DMS53 treated with DMSO at 0.1 percent for 48 hours (cell line): ENCODE data around the gene UCP3.

Experiments
- DNase-seq: peaks from one replicate; lab custom pipeline; 2025; ENCODE audit not compliant: unreplicated experiment; lab: John Stamatoyannopoulos, UW

UCP3 gene

GRCh38 chr11:73980001-73980961 is 28.6 kb downstream of the UCP3 start:
- peak; percentile 98 for DNase-seq

GRCh38 chr11:73978576-73979086 is 30.3 kb downstream of the UCP3 start:
- no peak for DNase-seq

DNA sequence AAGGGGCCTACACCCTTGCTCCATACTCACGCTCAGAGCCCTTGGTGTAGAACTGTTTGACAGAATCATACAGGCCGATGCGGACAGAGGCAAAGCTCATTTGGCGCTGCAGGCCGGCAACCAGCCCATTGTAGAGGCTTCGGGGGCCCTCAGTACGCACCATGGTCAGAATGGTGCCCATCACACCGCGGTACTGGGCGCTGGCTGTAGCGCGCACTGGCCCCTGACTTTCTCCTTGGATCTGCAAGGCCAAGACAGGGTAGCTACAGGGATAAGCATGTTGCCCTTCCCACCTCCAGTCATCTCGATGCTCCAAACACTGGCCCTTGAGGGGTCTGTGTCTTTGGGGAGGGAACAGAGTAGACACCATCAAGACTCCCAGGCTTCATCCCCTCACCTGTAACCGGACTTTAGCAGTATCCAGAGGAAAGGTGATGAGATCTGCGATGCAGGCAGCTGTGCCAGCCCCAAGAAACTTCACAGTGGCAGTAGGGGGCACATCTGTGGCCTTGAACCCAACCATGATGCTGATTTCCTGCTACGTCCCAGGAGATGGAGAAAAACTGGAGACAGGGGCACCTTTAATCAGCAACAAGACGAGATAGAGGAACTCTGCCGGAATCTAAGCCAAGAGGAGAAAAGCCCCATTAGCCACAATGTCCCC is 30.9 kb downstream of the UCP3 start:
- no peak for DNase-seq

- no peak for DNase-seq
These were observed 32.3 kb downstream of the UCP3 start for GRCh38 chr11:73976451-73977151.

GRCh38 chr11:73975479-73975757 is 33.5 kb downstream of the UCP3 start:
- DNase-seq, result no peak

- no peak for DNase-seq
These were observed 34.0 kb downstream of the UCP3 start for GRCh38 chr11:73974604-73975478.

DNA sequence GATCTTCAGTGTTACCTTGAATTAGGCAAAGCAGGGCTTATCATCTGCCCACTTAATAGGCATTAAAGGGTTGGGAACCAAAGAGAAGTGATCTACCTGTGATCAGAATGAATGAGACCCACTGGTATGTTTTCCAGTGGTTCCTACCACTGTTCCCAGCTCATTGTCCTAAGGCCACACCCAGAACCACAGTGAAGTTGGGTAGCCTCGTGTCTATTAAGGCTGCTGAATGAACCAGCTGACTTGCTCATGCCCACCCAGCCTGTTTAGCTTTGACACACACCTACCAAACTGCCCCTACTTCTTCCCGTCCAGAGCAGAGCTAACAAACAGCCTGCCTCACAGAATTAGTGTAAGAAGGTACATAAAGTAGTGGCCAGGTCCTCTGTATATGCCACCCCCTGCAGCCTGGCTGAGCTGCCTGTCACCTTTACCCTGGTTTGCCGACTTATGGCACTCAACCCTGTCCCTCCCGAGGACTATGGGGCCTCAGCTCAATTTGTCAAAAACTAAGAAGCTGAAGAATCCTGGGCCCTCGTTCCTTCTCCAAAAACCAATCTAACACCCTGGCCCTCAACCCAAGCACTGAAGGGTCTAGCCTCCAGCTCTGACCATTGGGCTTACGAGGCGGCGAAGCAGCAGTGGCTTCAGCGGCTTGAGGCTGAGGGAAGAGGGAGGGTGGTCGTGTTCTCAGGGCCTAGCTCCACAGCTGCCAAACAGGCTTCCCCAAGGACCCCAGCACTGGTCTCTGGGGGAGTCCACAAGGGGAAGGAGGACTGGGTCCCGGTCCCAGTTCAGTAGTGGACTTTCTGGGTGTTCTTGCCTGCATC is 36.0 kb downstream of the UCP3 start:
- no peak for DNase-seq

GRCh38 chr11:73972187-73972586 is 36.7 kb downstream of the UCP3 start:
- DNase-seq, result no peak

DNA sequence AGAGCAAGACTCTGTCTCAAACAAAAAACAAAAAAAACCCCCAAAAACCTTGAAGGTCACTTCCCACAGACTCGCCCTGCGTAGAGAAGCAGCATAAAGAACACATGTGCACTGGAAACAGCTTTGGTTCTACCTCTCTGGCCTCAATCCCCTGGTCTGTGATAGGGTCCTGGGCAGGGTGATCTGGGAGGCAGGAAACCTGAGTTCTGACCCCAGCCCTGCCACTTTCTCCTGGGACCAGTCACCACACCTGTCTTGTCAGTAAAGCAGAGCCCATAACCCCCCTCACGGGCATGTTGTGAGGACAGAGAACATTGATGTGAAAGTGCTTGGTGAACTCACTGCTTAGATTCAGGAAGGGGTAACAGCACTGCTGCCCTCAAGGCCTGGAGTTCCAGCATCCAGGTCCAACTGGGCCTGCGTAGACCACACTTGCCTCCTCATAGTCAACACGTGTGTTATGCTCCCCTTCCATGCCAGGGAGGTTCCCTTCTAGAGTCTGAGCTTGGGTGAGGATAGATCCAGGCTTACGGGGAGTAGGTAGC is 37.6 kb downstream of the UCP3 start:
- peak; percentile 43 for DNase-seq

DNA sequence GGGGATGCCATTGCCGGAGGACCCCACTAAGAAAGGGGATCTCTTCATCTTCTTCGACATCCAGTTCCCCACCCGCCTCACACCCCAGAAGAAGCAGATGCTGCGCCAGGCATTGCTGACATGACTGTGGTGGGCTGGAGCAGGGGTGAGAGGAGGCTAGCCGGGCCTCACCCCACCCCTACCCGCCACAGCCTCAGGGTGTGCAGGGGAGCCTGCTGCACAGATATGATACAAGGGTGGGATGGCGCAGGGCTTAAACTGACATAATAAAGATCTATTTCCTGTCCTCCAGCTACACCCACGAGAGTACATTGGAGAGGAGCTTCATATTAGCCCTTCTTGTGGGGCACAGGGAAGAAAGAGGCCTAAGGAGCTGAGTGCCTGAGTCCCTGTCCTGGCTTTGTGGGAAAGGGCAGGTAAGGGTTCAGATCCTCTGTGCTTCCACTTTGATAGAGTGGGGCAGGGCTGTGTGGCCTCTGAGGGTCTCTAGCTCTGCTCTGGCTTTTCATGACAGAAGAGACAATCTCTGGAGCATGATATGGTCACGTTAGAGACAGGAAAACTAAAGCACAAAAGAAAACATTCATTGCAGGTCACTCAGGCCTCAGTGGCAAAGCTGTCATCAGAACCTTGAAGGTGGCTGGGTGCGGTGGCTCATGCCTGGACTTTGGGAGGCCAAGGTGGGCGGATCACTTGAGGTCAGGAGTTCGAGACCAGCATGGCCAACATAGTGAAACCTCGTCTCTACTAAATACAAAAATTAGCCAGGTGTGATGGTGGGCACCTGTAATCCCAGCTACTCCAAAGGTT is 38.7 kb downstream of the UCP3 start:
- peak; percentile 46 for DNase-seq

DNA sequence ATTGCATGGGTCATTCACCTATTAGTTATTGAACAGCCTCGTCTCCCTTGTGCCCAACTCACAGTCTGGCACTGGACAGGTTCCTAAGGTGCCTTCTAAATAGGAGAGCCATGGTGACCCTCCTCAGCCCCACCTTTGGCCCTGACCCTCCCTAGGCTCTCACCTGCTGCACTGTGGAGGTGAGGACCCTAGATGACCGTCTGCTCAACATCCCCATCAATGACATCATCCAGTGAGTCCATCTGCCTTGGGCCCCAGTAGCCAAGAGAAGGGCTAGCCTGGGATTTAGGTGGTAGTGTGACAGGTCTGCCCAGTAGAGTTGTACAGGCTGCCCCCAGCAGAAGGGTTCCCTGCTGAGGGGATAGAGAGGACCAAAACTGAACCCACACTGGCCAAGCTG is 39.8 kb downstream of the UCP3 start:
- no peak for DNase-seq

DNA sequence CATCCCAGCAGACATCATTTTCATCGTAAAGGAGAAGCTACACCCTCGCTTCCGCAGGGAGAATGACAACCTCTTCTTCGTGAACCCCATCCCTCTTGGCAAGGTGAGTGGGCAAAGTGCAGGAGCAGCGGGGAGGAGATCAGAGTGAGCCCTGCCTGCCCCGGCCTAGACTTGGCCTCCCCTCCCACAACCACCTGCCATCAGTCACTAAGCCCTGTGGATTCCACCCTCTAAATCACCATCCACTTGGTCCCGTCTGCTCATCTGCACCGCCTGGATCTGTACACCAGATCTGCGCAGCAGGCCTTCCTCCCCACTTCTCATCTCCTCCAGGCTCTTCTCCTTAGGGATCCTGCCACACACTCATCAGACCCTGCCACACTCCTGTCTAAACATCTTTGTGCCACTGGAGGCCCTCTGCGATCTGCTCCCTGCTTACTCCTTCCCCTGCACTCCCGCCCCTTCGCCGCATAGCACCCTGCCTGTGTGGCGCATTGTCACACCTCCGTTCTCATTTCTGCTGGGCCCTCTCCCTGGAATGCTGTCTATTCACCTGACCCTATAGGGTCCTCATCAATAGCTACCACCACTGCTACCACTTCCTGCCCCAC is 40.4 kb downstream of the UCP3 start:
- no peak for DNase-seq

DNA sequence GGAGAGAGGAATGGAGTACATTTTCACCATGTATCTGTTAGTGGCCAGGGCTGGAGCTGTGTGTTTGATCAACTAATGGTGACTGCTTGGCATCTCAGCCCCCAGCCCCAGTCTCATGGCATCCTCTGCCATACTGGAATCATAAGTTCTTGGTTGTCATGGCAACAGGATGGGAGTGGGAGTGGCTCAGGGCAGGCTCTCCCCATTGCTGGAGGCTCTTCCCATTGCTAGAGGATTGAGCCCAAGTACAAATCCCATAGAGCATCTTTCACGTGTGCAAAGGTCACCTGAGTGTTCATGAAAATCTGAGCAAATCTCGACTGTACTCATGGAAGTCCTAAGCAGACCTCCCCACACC is 43.1 kb downstream of the UCP3 start:
- no peak for DNase-seq

DNA sequence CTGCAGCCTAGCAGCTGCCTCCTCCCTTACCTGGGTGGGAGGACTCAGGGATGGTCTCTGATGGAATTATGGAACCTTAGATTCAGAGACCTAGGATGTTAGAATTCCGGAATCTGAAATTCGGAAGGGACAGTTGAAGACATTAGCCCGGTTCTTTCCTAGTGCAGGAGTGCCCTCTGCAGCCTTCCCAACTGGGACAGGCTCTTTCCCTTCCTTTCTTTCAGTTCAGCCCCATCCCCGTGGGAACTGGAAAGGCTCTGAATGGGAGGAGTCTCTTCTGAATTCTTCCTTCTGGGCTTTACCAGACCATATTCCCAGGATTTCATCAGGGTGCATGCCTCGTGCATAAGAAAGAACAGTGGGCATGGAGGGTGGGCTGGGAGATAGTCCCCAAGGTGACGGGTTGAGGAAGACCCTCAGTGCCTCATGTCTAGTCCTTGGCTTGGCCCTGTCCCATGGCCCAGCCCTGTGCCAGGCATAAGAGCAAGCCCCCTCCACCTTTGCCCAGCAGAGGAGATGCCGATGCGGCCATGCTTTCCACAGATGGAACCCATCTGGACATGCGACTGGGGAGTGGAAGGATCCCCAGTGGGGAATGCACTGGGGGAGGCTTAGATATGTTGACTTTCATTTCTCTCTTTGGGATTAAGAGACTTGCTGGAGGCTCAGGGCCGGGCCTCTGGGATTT is 43.7 kb downstream of the UCP3 start:
- no peak for DNase-seq

DNA sequence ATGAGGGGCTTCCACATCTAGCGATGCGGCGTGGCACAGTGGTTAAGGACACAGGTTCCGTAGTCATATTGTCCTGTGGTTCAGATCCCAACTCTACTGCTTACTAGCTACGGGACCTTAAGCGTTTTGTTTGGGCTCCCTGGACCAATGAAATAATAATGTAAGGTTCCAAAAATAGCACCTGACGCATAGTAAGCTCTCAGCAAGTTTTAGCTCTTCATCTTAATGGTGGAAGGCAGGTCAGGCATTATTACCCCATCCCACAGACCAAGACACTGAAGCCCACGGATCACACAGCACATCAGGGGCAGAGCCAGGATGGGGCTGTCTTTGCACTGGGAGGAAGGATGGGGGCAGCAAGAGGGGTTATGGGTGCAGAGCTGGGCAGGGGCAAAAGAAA is 45.0 kb downstream of the UCP3 start:
- no peak for DNase-seq

- DNase-seq, result no peak
These were observed 46.7 kb downstream of the UCP3 start for GRCh38 chr11:73962101-73962705.

DNA sequence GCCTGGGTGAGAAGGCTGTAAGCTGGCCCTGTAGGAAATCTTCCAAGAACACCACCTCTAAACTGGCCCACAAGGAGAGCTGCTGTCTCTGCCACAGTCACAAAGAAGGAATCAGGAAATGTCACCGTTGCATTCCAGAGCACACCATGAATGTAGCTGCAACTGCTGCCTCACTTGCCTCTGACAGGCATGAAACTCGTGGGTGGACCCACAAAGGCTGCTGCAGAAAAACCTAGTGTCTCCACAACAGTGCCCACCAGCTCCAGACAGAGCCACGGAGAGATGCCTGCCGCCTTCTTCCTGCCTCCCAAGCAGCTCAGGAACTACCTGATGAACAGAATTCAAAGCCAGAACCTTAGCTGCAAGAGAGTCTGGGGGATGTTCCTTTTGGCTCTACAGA is 47.6 kb downstream of the UCP3 start:
- no peak for DNase-seq
